SK-N-SH (cell line): ENCODE results near the gene ATP2A2.

Experiments used
- ELF1 ChIP-seq: IDR thresholded peaks from 2 replicates; pipeline ENCODE4 v1.4.0; 2012
- EP300 ChIP-seq, 2 experiments: IDR thresholded peaks; 2 replicates each; pipeline versions ENCODE4 v1.4.0 to v1.6.1; 2012; ENCODE audit warnings: borderline replicate concordance in 1 of 2, low read depth in 1 of 2, low read length in 1 of 2
- POLR2AphosphoS5 ChIP-seq: IDR thresholded peaks from 2 replicates; pipeline ENCODE4 v1.6.1; 2012; ENCODE audit warnings: low read depth, low read length
- RCOR1 ChIP-seq: fragments of 150-350 bp; IDR thresholded peaks from 2 replicates; pipeline ENCODE4 v1.6.1; 2017; ENCODE audit warnings: antibody characterized with exemption, low read length
- RXRA ChIP-seq: IDR thresholded peaks from 2 replicates; pipeline ENCODE4 v1.4.0; 2012; ENCODE audit warnings: low read depth, mild to moderate bottlenecking, borderline replicate concordance
- TF ChIP-seq, protein P1 (sequence below): fragments of 200-600 bp; sonication (generic); IDR thresholded peaks from 2 replicates; pipeline ENCODE4 v1.6.1; 2017; ENCODE audit warnings: antibody characterized with exemption, mild to moderate bottlenecking, moderate library complexity
- TF ChIP-seq, protein P2 (sequence below): IDR thresholded peaks from 2 replicates; pipeline ENCODE4 v1.6.1; 2012; ENCODE audit warnings: mild to moderate bottlenecking, low read depth, low read length, moderate library complexity
- TF ChIP-seq, protein P3 (sequence below): IDR thresholded peaks from 2 replicates; pipeline ENCODE4 v1.4.0; 2012; ENCODE audit warnings: low read depth, borderline replicate concordance
- TF ChIP-seq, protein P4 (sequence below): fragments of 150-350 bp; IDR thresholded peaks from 2 replicates; pipeline ENCODE4 v1.6.1; 2017; ENCODE audit warnings: antibody characterized with exemption, low read length, low read depth, borderline replicate concordance

DNA sequence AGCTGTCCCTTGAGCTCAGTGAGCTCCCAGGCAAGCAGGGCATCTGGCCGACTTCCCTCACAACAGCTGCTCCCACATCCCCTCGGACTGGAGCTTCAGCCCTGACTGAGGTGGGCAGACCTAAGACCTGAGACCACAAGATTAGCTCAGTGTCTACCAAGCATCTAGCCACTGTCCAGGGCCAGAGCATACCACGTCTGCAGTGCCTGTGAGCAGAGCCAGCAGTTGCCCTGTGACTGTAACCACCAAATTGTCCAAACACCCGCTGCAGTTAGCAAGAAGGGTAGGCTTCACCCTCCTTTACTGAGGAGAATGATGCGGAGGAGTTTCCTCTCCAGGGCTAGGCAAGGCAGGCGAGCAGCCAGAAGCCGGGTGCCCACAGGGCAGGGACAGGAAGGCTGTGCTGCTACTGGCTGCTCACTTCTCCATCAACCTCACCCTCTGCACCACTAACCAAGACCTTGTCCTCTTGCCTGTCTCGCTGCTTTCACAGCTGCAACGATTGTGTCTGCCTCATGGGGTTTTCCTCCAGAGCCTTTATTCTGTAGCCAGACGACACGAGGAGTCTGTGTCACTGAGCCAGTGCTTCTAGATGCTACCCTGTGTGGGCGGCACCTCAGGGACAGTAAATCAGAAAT is 68.6 kb downstream of the ATP2A2 start:
- TF ChIP-seq, protein P1, sequence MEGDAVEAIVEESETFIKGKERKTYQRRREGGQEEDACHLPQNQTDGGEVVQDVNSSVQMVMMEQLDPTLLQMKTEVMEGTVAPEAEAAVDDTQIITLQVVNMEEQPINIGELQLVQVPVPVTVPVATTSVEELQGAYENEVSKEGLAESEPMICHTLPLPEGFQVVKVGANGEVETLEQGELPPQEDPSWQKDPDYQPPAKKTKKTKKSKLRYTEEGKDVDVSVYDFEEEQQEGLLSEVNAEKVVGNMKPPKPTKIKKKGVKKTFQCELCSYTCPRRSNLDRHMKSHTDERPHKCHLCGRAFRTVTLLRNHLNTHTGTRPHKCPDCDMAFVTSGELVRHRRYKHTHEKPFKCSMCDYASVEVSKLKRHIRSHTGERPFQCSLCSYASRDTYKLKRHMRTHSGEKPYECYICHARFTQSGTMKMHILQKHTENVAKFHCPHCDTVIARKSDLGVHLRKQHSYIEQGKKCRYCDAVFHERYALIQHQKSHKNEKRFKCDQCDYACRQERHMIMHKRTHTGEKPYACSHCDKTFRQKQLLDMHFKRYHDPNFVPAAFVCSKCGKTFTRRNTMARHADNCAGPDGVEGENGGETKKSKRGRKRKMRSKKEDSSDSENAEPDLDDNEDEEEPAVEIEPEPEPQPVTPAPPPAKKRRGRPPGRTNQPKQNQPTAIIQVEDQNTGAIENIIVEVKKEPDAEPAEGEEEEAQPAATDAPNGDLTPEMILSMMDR, result no peak
- TF ChIP-seq ELF1, result no peak
- TF ChIP-seq, protein P2, sequence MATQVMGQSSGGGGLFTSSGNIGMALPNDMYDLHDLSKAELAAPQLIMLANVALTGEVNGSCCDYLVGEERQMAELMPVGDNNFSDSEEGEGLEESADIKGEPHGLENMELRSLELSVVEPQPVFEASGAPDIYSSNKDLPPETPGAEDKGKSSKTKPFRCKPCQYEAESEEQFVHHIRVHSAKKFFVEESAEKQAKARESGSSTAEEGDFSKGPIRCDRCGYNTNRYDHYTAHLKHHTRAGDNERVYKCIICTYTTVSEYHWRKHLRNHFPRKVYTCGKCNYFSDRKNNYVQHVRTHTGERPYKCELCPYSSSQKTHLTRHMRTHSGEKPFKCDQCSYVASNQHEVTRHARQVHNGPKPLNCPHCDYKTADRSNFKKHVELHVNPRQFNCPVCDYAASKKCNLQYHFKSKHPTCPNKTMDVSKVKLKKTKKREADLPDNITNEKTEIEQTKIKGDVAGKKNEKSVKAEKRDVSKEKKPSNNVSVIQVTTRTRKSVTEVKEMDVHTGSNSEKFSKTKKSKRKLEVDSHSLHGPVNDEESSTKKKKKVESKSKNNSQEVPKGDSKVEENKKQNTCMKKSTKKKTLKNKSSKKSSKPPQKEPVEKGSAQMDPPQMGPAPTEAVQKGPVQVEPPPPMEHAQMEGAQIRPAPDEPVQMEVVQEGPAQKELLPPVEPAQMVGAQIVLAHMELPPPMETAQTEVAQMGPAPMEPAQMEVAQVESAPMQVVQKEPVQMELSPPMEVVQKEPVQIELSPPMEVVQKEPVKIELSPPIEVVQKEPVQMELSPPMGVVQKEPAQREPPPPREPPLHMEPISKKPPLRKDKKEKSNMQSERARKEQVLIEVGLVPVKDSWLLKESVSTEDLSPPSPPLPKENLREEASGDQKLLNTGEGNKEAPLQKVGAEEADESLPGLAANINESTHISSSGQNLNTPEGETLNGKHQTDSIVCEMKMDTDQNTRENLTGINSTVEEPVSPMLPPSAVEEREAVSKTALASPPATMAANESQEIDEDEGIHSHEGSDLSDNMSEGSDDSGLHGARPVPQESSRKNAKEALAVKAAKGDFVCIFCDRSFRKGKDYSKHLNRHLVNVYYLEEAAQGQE, result no peak
- no peak for TF ChIP-seq RXRA
- TF ChIP-seq, protein P3, sequence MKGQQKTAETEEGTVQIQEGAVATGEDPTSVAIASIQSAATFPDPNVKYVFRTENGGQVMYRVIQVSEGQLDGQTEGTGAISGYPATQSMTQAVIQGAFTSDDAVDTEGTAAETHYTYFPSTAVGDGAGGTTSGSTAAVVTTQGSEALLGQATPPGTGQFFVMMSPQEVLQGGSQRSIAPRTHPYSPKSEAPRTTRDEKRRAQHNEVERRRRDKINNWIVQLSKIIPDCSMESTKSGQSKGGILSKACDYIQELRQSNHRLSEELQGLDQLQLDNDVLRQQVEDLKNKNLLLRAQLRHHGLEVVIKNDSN, result no peak
- no peak for TF ChIP-seq RCOR1
- no peak for TF ChIP-seq POLR2AphosphoS5
- TF ChIP-seq, protein P4, sequence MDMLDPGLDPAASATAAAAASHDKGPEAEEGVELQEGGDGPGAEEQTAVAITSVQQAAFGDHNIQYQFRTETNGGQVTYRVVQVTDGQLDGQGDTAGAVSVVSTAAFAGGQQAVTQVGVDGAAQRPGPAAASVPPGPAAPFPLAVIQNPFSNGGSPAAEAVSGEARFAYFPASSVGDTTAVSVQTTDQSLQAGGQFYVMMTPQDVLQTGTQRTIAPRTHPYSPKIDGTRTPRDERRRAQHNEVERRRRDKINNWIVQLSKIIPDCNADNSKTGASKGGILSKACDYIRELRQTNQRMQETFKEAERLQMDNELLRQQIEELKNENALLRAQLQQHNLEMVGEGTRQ, result no peak
- no peak for TF ChIP-seq EP300 (IDR thresholded peaks at IDR 0.05; ENCODE audit: borderline replicate concordance in 1 of 2, low read depth in 1 of 2, low read length in 1 of 2)
